ENCODE measurements around the gene NECAB3.
A peak's percentile ranks its signal among the peaks of the same experiment; 100 is the strongest.

NECAB3 gene

DNA sequence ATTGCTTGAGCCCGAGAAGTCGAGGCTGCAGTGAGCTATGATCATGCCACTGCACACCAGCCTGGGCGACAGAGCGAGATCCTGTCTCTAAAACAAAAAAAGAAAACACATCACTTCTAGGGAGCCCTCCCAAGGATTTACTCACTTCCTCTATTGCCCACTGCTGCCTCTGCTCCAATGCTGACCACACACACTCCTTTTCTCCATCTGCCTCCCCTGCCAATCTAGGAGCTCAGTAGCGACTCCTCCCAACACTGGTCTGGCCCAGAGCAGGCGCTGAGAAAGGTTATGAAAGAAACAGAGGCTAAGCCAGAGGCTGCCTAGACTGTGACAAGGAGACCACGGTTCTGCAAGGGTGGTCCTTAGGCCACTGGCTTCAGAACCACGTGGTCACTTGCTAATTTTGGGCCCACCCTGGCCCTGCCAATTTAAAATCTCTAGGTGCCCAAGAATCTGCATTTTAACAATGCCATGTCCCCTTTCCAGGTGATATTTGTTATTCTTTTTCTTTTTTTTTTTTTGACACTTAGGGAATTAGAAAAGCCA is 13.2 kb upstream of the NECAB3 start:
- TF ChIP-seq EZH2phosphoT487 (IDR thresholded peaks at IDR 0.05; ENCODE audit: borderline replicate concordance, low read length): no peak
- TF ChIP-seq, protein P1, sequence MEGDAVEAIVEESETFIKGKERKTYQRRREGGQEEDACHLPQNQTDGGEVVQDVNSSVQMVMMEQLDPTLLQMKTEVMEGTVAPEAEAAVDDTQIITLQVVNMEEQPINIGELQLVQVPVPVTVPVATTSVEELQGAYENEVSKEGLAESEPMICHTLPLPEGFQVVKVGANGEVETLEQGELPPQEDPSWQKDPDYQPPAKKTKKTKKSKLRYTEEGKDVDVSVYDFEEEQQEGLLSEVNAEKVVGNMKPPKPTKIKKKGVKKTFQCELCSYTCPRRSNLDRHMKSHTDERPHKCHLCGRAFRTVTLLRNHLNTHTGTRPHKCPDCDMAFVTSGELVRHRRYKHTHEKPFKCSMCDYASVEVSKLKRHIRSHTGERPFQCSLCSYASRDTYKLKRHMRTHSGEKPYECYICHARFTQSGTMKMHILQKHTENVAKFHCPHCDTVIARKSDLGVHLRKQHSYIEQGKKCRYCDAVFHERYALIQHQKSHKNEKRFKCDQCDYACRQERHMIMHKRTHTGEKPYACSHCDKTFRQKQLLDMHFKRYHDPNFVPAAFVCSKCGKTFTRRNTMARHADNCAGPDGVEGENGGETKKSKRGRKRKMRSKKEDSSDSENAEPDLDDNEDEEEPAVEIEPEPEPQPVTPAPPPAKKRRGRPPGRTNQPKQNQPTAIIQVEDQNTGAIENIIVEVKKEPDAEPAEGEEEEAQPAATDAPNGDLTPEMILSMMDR (IDR thresholded peaks at IDR 0.05; ENCODE audit: low read depth, low read length, poor library complexity, severe bottlenecking): no peak
- Histone ChIP-seq H3K36me3 (ENCODE audit: control insufficient read depth, low read length) (peaks cover 29% of the 10 kb centered on the region), H3K4me2 (ENCODE audit: low read length) (peak overlapping the region; percentile 85), H3K79me2 (ENCODE audit: control insufficient read depth, low read length) (peaks cover 34% of the 10 kb centered on the region), H3F3A (ENCODE audit: control insufficient read depth, insufficient read depth) (peaks cover 7% of the 10 kb centered on the region), H3K27ac (ENCODE audit: low read depth, low read length) (no peak overlapping the region), H3K9me2 (replicated peaks; ENCODE audit: control insufficient read depth, low read length) (no peaks in the 10 kb centered on the region), H4K20me1 (ENCODE audit: control insufficient read depth, insufficient read depth, low read depth, low read length) (peaks cover 13% of the 10 kb centered on the region), H3K27me3 (ENCODE audit: control insufficient read depth, low read length) (no peaks in the 10 kb centered on the region), H3K4me3 (ENCODE audit: low read length) (no peak overlapping the region), H3K4me1 (ENCODE audit: control insufficient read depth, low read length) (peaks cover 54% of the 10 kb centered on the region), H3K9me3 (ENCODE audit: control insufficient read depth, insufficient read depth, low read length) (no peaks in the 10 kb centered on the region)

DNA sequence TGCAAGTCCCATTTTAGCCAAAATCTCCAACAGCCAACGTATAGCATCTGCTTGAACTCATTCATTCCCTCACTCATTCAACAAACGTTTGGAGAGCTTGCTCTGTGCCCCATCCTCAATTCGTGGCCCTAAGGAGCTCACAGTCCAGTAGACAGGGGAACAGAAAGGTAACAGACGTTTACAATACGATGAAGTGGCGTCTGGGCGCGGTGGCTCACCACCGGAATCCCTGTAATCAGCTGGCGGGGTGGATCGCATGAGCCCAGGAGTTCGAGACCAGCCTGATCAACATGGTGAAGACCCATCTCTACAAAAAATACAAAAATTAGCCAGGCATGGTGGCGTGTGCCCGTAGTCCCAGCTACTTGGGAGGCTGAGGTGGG is 12.7 kb upstream of the NECAB3 start:
- Histone ChIP-seq H3K9me3 (ENCODE audit: control insufficient read depth, insufficient read depth, low read length) (no peaks in the 10 kb centered on the region), H3F3A (ENCODE audit: control insufficient read depth, insufficient read depth) (peaks cover 7% of the 10 kb centered on the region), H4K20me1 (ENCODE audit: control insufficient read depth, insufficient read depth, low read depth, low read length) (peaks cover 17% of the 10 kb centered on the region), H3K9me2 (replicated peaks; ENCODE audit: control insufficient read depth, low read length) (no peaks in the 10 kb centered on the region), H3K27ac (ENCODE audit: low read depth, low read length) (peak overlapping the region; percentile 4; the same call in 1 of the 2 replicates), H3K27me3 (ENCODE audit: control insufficient read depth, low read length) (no peaks in the 10 kb centered on the region), H3K4me3 (ENCODE audit: low read length) (peak overlapping the region; percentile 62), H3K79me2 (ENCODE audit: control insufficient read depth, low read length) (peaks cover 38% of the 10 kb centered on the region), H3K4me1 (ENCODE audit: control insufficient read depth, low read length) (peaks cover 58% of the 10 kb centered on the region), H3K36me3 (ENCODE audit: control insufficient read depth, low read length) (peaks cover 34% of the 10 kb centered on the region), H3K4me2 (ENCODE audit: low read length) (peak overlapping the region; percentile 85)
- TF ChIP-seq, protein P1 (IDR thresholded peaks at IDR 0.05; ENCODE audit: low read depth, low read length, poor library complexity, severe bottlenecking): no peak
- no peak for TF ChIP-seq EZH2phosphoT487 (IDR thresholded peaks at IDR 0.05; ENCODE audit: borderline replicate concordance, low read length)

DNA sequence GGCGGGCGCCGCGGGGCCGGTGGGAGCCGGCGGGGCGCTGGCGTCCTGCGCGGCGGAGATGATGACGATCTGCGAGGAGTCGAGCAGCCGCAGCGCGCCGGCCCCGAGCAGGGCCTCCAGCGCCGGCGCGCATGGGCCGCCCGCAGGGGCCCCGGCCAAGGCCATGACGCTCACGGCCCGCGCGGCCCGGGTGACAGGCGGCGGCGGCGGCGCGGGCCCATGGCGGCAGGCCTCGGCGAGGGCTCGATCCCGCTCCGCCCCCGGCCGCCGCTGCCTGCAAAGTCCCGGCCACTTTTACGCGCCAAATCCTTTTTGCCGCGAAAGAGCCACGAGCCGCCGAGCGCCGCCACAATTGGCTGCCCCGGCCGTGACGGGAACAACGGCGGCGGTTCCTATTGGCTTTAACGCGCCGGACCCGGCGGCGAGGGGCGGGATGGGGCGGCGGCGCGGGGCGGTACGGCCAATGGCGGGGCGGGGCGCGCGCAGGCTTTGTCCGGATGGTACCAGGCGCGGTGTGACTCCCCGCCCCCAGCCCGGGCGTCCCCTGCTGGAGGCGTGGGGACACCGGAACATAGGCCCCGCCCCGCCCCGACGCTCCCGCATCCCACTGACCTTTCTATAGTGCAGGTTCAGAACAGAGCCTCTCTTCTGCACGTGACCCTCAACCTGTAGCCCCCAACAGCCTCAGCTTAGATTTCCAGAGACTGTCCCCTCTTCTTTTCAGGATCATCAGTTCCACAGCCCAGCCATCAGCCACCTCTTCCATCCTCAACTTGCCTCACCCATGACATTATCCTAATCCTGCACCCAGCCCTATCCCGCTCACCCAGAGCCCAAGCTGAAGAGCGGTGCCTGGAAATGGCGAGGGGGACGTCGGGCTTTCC is 12.1 kb upstream of the NECAB3 start, which contains the start of gene E2F1:
Gene E2F1, minus strand, starts transcription at position 286 of the 884 bp plus-strand sequence. Its CDS starts 121 bp downstream, at position 165.
- peaks cover 45% of the 10 kb centered on the region for H3K79me2 ChIP-seq (ENCODE audit: control insufficient read depth, low read length)
- peak within 1 kb of the TSS; percentile 99 for H3K4me2 ChIP-seq (ENCODE audit: low read length)
- no peak for TF ChIP-seq EZH2phosphoT487 (IDR thresholded peaks at IDR 0.05; ENCODE audit: borderline replicate concordance, low read length)
- TF ChIP-seq, protein P1 (IDR thresholded peaks at IDR 0.05; ENCODE audit: low read depth, low read length, poor library complexity, severe bottlenecking): peak; percentile 26
- peaks cover 38% of the 10 kb centered on the region for H3K36me3 ChIP-seq (ENCODE audit: control insufficient read depth, low read length)
- no peaks in the 10 kb centered on the region for H3K9me2 ChIP-seq (replicated peaks; ENCODE audit: control insufficient read depth, low read length)
- H3K4me1 ChIP-seq (ENCODE audit: control insufficient read depth, low read length): peaks cover 65% of the 10 kb centered on the region
- no peaks in the 10 kb centered on the region for H3K9me3 ChIP-seq (ENCODE audit: control insufficient read depth, insufficient read depth, low read length)
- H3K27me3 ChIP-seq (ENCODE audit: control insufficient read depth, low read length): no peaks in the 10 kb centered on the region
- H3F3A ChIP-seq (ENCODE audit: control insufficient read depth, insufficient read depth): peaks cover 7% of the 10 kb centered on the region
- peak within 1 kb of the TSS; percentile 89 for H3K4me3 ChIP-seq (ENCODE audit: low read length)
- peaks cover 17% of the 10 kb centered on the region for H4K20me1 ChIP-seq (ENCODE audit: control insufficient read depth, insufficient read depth, low read depth, low read length)
- peak within 1 kb of the TSS; percentile 95 for H3K27ac ChIP-seq (ENCODE audit: low read depth, low read length)

All from DOHH2 (cell line).